ENCODE results near the gene AFTPH. TPM values are rescaled to one million over a fixed set of nuclear protein-coding genes. Genes with fewer than 3 reads are reported as not detected.
A peak's percentile ranks its signal among the peaks of the same experiment; 100 is the strongest.

AFTPH gene
- total RNA-seq, 1 experiment from 2014 or later = 17.9 TPM

GRCh38 chr2:64609227-64609941 lies 85.3 kb downstream of the AFTPH start:
- DNase-seq (ENCODE audit: low read depth, low spot score) (no peak), ATAC-seq (peak; percentile 93)
- Histone ChIP-seq H3K27ac (ENCODE audit: low read length) (peak overlapping the region; percentile 58), H3K4me1 (ENCODE audit: control insufficient read depth, insufficient read depth, low read length) (no peaks in the 10 kb centered on the region; the same call in 1 of the 2 replicates), H3K9me3 (ENCODE audit: control insufficient read depth, insufficient read depth, low read depth, low read length) (no peaks in the 10 kb centered on the region), H3K27me3 (ENCODE audit: control insufficient read depth, insufficient read depth, low read length) (no peaks in the 10 kb centered on the region), H3K36me3 (ENCODE audit: control insufficient read depth, insufficient read depth, low read length) (no peaks in the 10 kb centered on the region), H3K4me3 (ENCODE audit: low read depth in 2 of 2, low read length in 2 of 2) (peak overlapping the region; percentile 48 to 59)
- TF ChIP-seq SIN3A (IDR thresholded peaks at IDR 0.05; ENCODE audit: borderline replicate concordance, insufficient read depth, low read depth, low read length) (no peak), CTCF (IDR thresholded peaks at IDR 0.05) (peak; percentile 94)
- in situ Hi-C loops (cut with HindIII; ENCODE audit: low pct_unique_long_range_greater_than_20kb, low sequenced_read_pairs) = no loop called here
- BruUV-seq (replicated peaks) = no TSS peak
- POLR2A ChIA-PET = no interaction called here
- intact Hi-C loops (cut with micrococcal nuclease; ENCODE audit: unreplicated experiment) = no loop called here
- CTCF ChIA-PET = no interaction called here

- ATAC-seq = no peak
- intact Hi-C loops (cut with micrococcal nuclease; ENCODE audit: unreplicated experiment) = no loop called here
- Histone ChIP-seq H3K36me3 (ENCODE audit: control insufficient read depth, insufficient read depth, low read length) (no peaks in the 10 kb centered on the region), H3K4me1 (ENCODE audit: control insufficient read depth, insufficient read depth, low read length) (no peaks in the 10 kb centered on the region; the same call in 1 of the 2 replicates), H3K9me3 (ENCODE audit: control insufficient read depth, insufficient read depth, low read depth, low read length) (no peaks in the 10 kb centered on the region), H3K4me3 (ENCODE audit: low read depth in 2 of 2, low read length in 2 of 2) (peak overlapping the region; percentile 48 to 59), H3K27me3 (ENCODE audit: control insufficient read depth, insufficient read depth, low read length) (no peaks in the 10 kb centered on the region), H3K27ac (ENCODE audit: low read length) (peak overlapping the region; percentile 58)
- no peak for TF ChIP-seq TCF7L2 (IDR thresholded peaks at IDR 0.05; ENCODE audit: low read depth, low read length)
- DNase-seq (ENCODE audit: low read depth, low spot score) = no peak
- in situ Hi-C loops (cut with HindIII; ENCODE audit: low pct_unique_long_range_greater_than_20kb, low sequenced_read_pairs) = no loop called here
- CTCF ChIA-PET = no interaction called here
- POLR2A ChIA-PET = no interaction called here
- no TSS peak for BruUV-seq (replicated peaks)
These were observed 85.8 kb downstream of the AFTPH start for GRCh38 chr2:64609942-64610281.

- H3K27me3 ChIP-seq (ENCODE audit: control insufficient read depth, insufficient read depth, low read length) = no peaks in the 10 kb centered on the region
- intact Hi-C loops (cut with micrococcal nuclease; ENCODE audit: unreplicated experiment) (no loop called here), in situ Hi-C loops (cut with HindIII; ENCODE audit: low pct_unique_long_range_greater_than_20kb, low sequenced_read_pairs) (no loop called here)
- BruUV-seq (replicated peaks) = no TSS peak
- TF ChIP-seq POLR2AphosphoS5 (IDR thresholded peaks at IDR 0.05; ENCODE audit: low read depth, low read length) = no peak
- no peak for TF ChIP-seq TCF7L2 (IDR thresholded peaks at IDR 0.05; ENCODE audit: low read depth, low read length)
- no peak for TF ChIP-seq REST (IDR thresholded peaks at IDR 0.05; ENCODE audit: insufficient read depth in 1 of 2, low read depth in 2 of 2, low read length in 1 of 2)
- no peak for TF ChIP-seq CTCF (IDR thresholded peaks at IDR 0.05)
- no peak for TF ChIP-seq SIN3A (IDR thresholded peaks at IDR 0.05; ENCODE audit: borderline replicate concordance, insufficient read depth, low read depth, low read length)
- H3K4me1 ChIP-seq (ENCODE audit: control insufficient read depth, insufficient read depth, low read length) = no peaks in the 10 kb centered on the region; the same call in 1 of the 2 replicates
- H3K36me3 ChIP-seq (ENCODE audit: control insufficient read depth, insufficient read depth, low read length) = no peaks in the 10 kb centered on the region
- no peak for ATAC-seq
- no peak for DNase-seq (ENCODE audit: low read depth, low spot score)
- CTCF ChIA-PET = no interaction called here
- no peaks in the 10 kb centered on the region for H3K9me3 ChIP-seq (ENCODE audit: control insufficient read depth, insufficient read depth, low read depth, low read length)
- no peak overlapping the region for H3K4me3 ChIP-seq (ENCODE audit: low read depth in 2 of 2, low read length in 2 of 2)
- H3K27ac ChIP-seq (ENCODE audit: low read length) = no peak overlapping the region
- POLR2A ChIA-PET = no interaction called here
These were observed 86.3 kb downstream of the AFTPH start for GRCh38 chr2:64610316-64610855.
